ENCODE measurements around the gene AAGAB. TPM values are rescaled to one million over a fixed set of nuclear protein-coding genes. Genes with fewer than 3 reads are reported as not detected.

The AAGAB gene
- total RNA-seq, 1 experiment from 2014 or later, result 52.0 TPM

GRCh38 chr15:67242708-67243111 lies 11.8 kb downstream of the AAGAB start:
- intact Hi-C loops (cut with micrococcal nuclease), result loop anchor here (10.0 kb wide), 1 partner anchor 592 kb away; no protein-coding TSS in a partner anchor
- ATAC-seq, result no peak
- H2AFZ ChIP-seq (ENCODE audit: low read depth, low read length, poor library complexity, severe bottlenecking), result no peak overlapping the region
- no peak overlapping the region for H3K4me2 ChIP-seq (ENCODE audit: low read length)
- no TSS peak for BruUV-seq (replicated peaks)
- no peaks in the 10 kb centered on the region for H3K9me2 ChIP-seq (ENCODE audit: insufficient read depth)
- ChIA-PET CTCF (no interaction called here), POLR2A (no interaction called here), RAD21 (ENCODE audit: low non-redundant PET in 1 of 2, low total read pairs in 2 of 2, uncharacterized antibody in 2 of 2, unreplicated experiment in 2 of 2) (no interaction called here)
- H3K4me3 ChIP-seq (replicated peaks in 1 of 2; ENCODE audit: low read depth in 1 of 2, low read length in 2 of 2), result no peak overlapping the region
- peaks cover 0 to 4% of the 10 kb centered on the region in 2 experiments; a peak in 1 of 4 replicates for H3K9me3 ChIP-seq (ENCODE audit: control insufficient read depth in 1 of 2, insufficient read depth in 1 of 2, low read depth in 1 of 2, low read length in 2 of 2)
- H3K79me2 ChIP-seq (ENCODE audit: insufficient read depth, low read length), result peaks cover 90% of the 10 kb centered on the region
- 0 out of 4 replicates have a peak, but pooled peaks cover 0 to 3% of the 10 kb centered on the region in 2 experiments for H3K36me3 ChIP-seq (ENCODE audit: control insufficient read depth in 1 of 2, insufficient read depth in 2 of 2, low read length in 2 of 2)
- peaks cover 3 to 10% of the 10 kb centered on the region in 2 experiments; a peak in 3 of 4 replicates for H3K4me1 ChIP-seq (ENCODE audit: control insufficient read depth in 1 of 2, insufficient read depth in 2 of 2, low read length in 2 of 2)
- no peak for DNase-seq (ENCODE audit: low read depth, low spot score)
- no peak overlapping the region for H3K27ac ChIP-seq (ENCODE audit: low read depth, low read length)
- H3K27me3 ChIP-seq (ENCODE audit: insufficient read depth, low read length), result no peaks in the 10 kb centered on the region
- peaks cover 10% of the 10 kb centered on the region; the same call in 1 of the 2 replicates for H4K20me1 ChIP-seq (ENCODE audit: insufficient read depth)
- no peak for TF ChIP-seq POLR2A (IDR thresholded peaks at IDR 0.05; ENCODE audit: borderline replicate concordance, extremely low read depth, insufficient read depth, insufficient read length)
- TF ChIP-seq CEBPB (IDR thresholded peaks at IDR 0.05; ENCODE audit: low read depth), result no peak
- no peak for TF ChIP-seq RAD21 (IDR thresholded peaks at IDR 0.05; ENCODE audit: low read depth)
- TF ChIP-seq ELF1 (IDR thresholded peaks at IDR 0.05; ENCODE audit: borderline replicate concordance, low read depth), result no peak
- TF ChIP-seq SP1 (IDR thresholded peaks at IDR 0.05; ENCODE audit: low read depth), result no peak
- no peak for TF ChIP-seq FOSL1 (IDR thresholded peaks at IDR 0.05; ENCODE audit: low read depth)
- TF ChIP-seq ZNF274 (IDR thresholded peaks at IDR 0.05; ENCODE audit: low read depth, low read length), result no peak
- no peak for TF ChIP-seq SRF (IDR thresholded peaks at IDR 0.05; ENCODE audit: low read depth)
- TF ChIP-seq, protein P1, sequence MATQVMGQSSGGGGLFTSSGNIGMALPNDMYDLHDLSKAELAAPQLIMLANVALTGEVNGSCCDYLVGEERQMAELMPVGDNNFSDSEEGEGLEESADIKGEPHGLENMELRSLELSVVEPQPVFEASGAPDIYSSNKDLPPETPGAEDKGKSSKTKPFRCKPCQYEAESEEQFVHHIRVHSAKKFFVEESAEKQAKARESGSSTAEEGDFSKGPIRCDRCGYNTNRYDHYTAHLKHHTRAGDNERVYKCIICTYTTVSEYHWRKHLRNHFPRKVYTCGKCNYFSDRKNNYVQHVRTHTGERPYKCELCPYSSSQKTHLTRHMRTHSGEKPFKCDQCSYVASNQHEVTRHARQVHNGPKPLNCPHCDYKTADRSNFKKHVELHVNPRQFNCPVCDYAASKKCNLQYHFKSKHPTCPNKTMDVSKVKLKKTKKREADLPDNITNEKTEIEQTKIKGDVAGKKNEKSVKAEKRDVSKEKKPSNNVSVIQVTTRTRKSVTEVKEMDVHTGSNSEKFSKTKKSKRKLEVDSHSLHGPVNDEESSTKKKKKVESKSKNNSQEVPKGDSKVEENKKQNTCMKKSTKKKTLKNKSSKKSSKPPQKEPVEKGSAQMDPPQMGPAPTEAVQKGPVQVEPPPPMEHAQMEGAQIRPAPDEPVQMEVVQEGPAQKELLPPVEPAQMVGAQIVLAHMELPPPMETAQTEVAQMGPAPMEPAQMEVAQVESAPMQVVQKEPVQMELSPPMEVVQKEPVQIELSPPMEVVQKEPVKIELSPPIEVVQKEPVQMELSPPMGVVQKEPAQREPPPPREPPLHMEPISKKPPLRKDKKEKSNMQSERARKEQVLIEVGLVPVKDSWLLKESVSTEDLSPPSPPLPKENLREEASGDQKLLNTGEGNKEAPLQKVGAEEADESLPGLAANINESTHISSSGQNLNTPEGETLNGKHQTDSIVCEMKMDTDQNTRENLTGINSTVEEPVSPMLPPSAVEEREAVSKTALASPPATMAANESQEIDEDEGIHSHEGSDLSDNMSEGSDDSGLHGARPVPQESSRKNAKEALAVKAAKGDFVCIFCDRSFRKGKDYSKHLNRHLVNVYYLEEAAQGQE (IDR thresholded peaks at IDR 0.05; ENCODE audit: low read depth), result no peak
- no peak for TF ChIP-seq TCF7L2 (IDR thresholded peaks at IDR 0.05; ENCODE audit: borderline replicate concordance, extremely low read depth, insufficient read depth, insufficient read length)
- no peak for TF ChIP-seq SIN3A (IDR thresholded peaks at IDR 0.05; ENCODE audit: low read depth)
- no peak for TF ChIP-seq EZH2phosphoT487 (IDR thresholded peaks at IDR 0.05; ENCODE audit: borderline replicate concordance)
- TF ChIP-seq EGR1 (IDR thresholded peaks at IDR 0.05; ENCODE audit: low read depth), result no peak
- TF ChIP-seq, protein P2, sequence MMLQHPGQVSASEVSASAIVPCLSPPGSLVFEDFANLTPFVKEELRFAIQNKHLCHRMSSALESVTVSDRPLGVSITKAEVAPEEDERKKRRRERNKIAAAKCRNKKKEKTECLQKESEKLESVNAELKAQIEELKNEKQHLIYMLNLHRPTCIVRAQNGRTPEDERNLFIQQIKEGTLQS (IDR thresholded peaks at IDR 0.05), result no peak
- no peak for TF ChIP-seq CBX3 (IDR thresholded peaks at IDR 0.05; ENCODE audit: low read depth)
- TF ChIP-seq JUND (IDR thresholded peaks at IDR 0.05), result no peak
- TF ChIP-seq YY1 (IDR thresholded peaks at IDR 0.05; ENCODE audit: extremely low read depth, insufficient replicate concordance, low read depth, low read length), result no peak
- TF ChIP-seq, protein P3, sequence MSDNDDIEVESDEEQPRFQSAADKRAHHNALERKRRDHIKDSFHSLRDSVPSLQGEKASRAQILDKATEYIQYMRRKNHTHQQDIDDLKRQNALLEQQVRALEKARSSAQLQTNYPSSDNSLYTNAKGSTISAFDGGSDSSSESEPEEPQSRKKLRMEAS (IDR thresholded peaks at IDR 0.05), result no peak
- no peak overlapping the region for H3K9ac ChIP-seq (ENCODE audit: low read length)

Data from HCT116 (cell line).